GM15510 (cell line): ENCODE results near the gene CD80.

Experiments used
- POLR2A ChIP-seq: IDR thresholded peaks from 3 replicates; pipeline ENCODE4 v1.6.1; 2011; ENCODE audit warnings: borderline replicate concordance; ENCODE audit not compliant: insufficient read length; ENCODE audit errors: extremely low read depth

The CD80 gene

DNA sequence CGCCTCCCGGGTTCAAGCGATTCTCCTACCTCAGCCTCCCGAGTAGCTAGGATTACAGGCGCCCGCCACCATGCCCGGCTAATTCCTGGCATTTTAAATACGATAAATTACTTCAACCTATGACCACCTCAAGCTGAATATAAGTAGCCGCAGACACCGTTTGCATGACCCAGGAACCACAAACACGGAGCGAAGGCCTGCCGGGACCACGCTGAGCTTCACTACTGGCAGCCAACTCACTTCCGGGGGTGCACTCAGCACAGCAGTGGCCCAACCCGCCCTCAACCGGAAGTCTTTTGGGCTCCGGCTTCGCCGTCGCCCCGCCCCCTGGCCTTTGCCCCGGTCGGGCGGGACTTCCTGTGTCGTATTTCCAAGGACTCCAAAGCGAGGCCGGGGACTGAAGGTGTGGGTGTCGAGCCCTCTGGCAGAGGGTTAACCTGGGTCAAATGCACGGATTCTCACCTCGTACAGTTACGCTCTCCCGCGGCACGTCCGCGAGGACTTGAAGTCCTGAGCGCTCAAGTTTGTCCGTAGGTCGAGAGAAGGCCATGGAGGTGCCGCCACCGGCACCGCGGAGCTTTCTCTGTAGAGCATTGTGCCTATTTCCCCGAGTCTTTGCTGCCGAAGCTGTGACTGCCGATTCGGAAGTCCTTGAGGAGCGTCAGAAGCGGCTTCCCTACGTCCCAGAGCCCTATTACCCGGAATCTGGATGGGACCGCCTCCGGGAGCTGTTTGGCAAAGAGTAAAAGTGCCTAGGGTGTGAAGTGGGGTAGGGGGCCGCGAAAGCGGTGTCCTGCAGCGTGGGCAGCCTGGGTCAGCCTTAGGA lies 61.0 kb downstream of the CD80 start, which contains the start of gene TIMMDC1:
Gene TIMMDC1 (plus strand): TSS at position 362 of the 826 bp plus-strand sequence. CDS start 187 bp downstream, at position 549.
- TF ChIP-seq POLR2A = peak; percentile 92

DNA sequence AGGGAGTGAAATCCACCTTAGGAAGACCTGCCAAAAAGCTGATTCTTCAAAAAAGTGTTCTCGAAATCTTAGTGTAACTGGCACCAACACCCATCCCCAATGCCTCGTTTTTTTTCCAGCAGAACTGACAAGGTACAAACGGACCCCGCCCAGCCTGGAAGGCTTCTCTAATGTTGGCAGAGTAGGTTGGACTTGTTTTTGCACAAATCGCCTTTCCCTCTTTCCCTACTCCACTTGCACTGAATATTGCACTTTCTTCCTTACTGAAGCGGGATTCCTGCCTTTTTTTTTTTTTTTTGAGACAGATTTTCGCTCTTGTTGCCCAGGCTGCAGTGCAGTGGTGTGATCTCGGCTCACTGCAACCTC lies 61.6 kb downstream of the CD80 start:
- no peak for TF ChIP-seq POLR2A

DNA sequence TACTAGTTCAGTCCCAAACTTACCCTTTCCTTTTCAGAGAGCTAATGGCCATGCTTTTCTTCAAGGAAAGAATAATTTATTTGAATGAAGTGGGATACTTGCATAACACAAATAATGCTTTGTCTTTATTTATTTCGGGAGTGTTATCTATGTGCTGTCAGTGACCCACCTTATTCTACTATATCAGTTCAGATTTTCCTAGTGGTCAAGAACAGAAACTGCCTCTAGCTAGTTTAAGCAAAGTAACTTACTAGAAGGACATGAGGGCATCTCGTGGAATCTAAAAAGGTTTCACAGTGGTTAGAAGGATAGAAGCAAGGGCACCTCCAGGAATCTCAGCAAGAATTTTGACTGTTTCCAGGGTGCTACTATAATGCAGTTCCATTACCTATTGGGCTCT lies 64.8 kb downstream of the CD80 start:
- TF ChIP-seq POLR2A = no peak

DNA sequence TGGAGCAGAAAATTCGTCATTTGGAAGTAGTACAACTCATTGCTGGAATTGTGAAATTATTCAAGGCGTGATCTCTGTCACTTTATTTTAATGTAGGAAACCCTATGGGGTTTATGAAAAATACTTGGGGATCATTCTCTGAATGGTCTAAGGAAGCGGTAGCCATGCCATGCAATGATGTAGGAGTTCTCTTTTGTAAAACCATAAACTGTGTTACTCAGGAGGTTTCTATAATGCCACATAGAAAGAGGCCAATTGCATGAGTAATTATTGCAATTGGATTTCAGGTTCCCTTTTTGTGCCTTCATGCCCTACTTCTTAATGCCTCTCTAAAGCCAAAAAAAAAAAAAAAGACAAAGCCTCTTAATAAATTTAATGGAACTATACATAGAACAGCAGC lies 66.6 kb downstream of the CD80 start:
- no peak for TF ChIP-seq POLR2A

DNA sequence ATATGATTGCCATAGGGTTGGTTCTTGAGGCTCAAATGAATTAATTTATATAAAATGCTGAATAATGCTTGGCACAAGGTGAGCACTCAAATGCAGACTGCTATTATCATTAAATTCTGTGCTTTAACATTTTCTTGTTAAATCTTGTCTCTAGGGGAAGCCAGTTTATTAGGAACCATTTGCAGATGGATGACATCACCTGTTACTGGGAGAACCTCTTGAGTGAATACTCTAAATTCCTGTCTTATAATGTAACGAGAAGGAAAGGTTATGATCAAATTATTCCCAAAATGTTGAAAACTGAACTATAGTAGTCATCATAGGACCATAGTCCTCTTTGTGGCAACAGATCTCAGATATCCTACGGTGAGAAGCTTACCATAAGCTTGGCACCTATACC lies 67.3 kb downstream of the CD80 start:
- TF ChIP-seq POLR2A = no peak

DNA sequence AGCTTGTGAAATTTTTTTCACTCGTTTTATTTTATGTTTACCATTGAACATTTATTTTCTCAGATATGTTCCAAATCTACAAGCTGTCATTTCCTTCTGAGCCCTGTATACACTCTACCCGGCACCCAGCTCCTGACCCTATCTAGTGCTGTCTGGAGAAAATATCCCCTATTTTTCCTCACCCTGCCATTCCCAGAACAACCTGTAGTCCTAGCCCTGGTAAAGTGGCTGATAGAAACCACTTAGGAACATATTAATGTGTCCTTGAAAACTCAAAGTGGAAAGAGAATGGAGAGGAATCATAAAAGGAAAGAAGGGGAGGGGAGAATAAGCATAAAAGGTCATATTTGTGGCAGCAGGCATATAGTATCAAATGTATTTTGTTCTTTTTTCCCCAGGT lies 69.3 kb downstream of the CD80 start:
- TF ChIP-seq POLR2A = no peak

DNA sequence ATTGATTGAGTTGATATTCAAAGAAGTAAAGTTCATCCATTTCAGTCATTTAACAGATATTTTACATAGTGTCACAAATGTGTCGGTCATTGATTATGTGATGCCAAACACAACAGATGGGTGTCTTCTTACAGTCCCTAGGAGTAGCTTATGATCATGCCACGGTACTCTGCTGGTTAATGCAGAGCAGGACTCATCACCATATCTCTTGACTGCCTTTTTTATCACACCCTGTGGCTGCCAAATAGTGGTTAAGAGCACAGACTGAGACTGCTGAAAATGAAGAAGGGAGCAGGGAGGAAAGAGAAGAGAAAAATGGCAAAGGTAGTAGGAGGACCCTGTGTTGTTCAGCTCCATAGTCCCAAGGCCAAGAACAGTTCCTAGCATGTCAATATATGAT lies 73.9 kb downstream of the CD80 start:
- no peak for TF ChIP-seq POLR2A

DNA sequence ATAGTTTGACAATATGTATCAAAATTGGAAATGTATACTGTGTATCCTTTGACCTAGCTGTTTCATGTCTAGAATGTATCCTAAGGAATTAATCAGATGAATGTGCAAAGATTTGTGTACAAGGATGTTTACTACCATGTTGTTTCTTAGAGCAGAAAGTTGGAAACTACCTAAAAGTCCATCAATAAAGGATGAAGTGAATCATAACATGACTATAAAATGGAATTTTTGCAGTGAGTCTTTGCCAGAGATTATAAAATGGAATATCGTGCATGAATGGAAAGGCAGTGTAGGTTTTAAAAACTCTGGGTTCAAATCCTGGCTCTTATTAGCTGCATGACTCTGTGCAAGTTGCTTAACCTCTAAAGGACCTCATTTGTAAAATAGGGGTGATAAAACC lies 76.3 kb downstream of the CD80 start:
- no peak for TF ChIP-seq POLR2A

DNA sequence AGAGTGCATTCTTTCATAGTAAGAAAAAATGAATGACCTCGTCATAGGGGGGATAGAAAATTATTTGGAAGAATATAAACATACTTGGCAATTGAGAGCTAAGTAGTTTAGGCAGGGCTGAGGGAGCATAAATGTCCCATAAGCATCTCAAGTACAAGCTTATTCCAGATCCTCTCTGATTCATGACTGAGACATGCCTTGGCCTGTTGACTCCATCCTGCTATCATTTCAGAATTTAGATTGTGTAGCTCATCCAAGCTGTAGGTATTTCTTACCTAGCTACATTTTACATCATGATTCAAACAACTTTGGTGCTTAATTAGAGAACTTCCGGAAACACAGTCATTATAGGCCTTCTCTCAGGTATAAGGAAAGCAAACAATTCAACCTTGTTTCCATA lies 78.3 kb downstream of the CD80 start:
- TF ChIP-seq POLR2A = no peak
